GM12878 (cell line): Measurements from ENCODE around the gene GPC5. TPM values are rescaled to one million over a fixed set of nuclear protein-coding genes. Genes with fewer than 3 reads are reported as not detected.
"Not testable (repeated sequence)": the region's sequence is repeated elsewhere in the genome, so short reads cannot be mapped to it uniquely, and the experiment has no call there.

Experiments
- ATAC-seq: fragments of 200-7000 bp; cut with Tn5 transposase; 3 replicates; pipeline ENCODE4 v1.9.1; 2020; ENCODE audit warnings: mild to moderate bottlenecking, moderate library complexity
- BruUV-seq: library from RNA; stranded (reverse); fragments of 400-500 nt; replicated peaks from 2 replicates; lab custom pipeline; 2021; lab: Mats Ljungman, UMichigan
- CTCF ChIA-PET: fragments of 300-600 bp; sonication (Branson Sonifier 250); formaldehyde crosslinking; extraction: SDS; loops from one replicate; lab custom pipeline; 2021; ENCODE audit warnings: inconsistent platforms; lab: Yijun Ruan, JAX
- POLR2A ChIA-PET: fragments of 350-600 bp; formaldehyde crosslinking; extraction: SDS; loops from one replicate; lab custom pipeline; 2021; ENCODE audit warnings: inconsistent platforms; lab: Charles Lee
- RAD21 ChIA-PET: fragments of 300-600 bp; sonication (Branson Sonifier 250); formaldehyde crosslinking; loops from one replicate; lab custom pipeline; 2023; ENCODE audit warnings: antibody characterized with exemption; ENCODE audit not compliant: unreplicated experiment; lab: Charles Lee
- SMC1A ChIA-PET: fragments of 300-600 bp; sonication (Branson Sonifier 250); formaldehyde crosslinking; loops from one replicate; lab custom pipeline; 2023; ENCODE audit not compliant: unreplicated experiment, uncharacterized antibody; lab: Charles Lee
- DNase-seq: peaks from one replicate; pipeline ENCODE4 v3.0.0-alpha.2; 2011; ENCODE audit warnings: low read depth, low spot score
- FAIRE-seq: peaks from 3 replicates; lab custom pipeline; 2011; peaks lifted over from hg19 to GRCh38; lab: Jason Lieb, UNC
- H2AFZ ChIP-seq: 2 replicates; pipeline ENCODE4 v1.6.0; 2011; ENCODE audit warnings: low read depth, low read length, control low read depth; ENCODE audit not compliant: control insufficient read depth
- H3K27ac ChIP-seq: 2 replicates; pipeline ENCODE4 v1.5.1; 2011; ENCODE audit warnings: control low read depth; ENCODE audit not compliant: control insufficient read depth, insufficient read depth
- H3K27me3 ChIP-seq, 2 experiments: replicated peaks in 1 of 2; 2 replicates each; pipeline versions ENCODE4 v1.6.0 to v1.6.1; 2011; ENCODE audit warnings: low read length in 1 of 2; ENCODE audit not compliant: control insufficient read depth in 2 of 2, insufficient read depth in 2 of 2
- H3K36me3 ChIP-seq, 2 experiments: 2 replicates each; pipeline ENCODE4 v1.5.1; 2011; ENCODE audit warnings: low read length in 1 of 2; ENCODE audit not compliant: control insufficient read depth in 2 of 2, insufficient read depth in 2 of 2
- H3K4me1 ChIP-seq: 2 replicates; pipeline ENCODE4 v1.6.1; 2011; ENCODE audit warnings: mild to moderate bottlenecking, low read length, moderate library complexity, mixed read lengths; ENCODE audit not compliant: control insufficient read depth, insufficient read depth
- H3K4me2 ChIP-seq: 2 replicates; pipeline ENCODE4 v1.6.0; 2011; ENCODE audit warnings: control low read depth; ENCODE audit not compliant: control insufficient read depth, insufficient read depth
- H3K4me3 ChIP-seq: fragments of 200-600 bp; sonication (generic); 2 replicates; pipeline ENCODE4 v1.5.1; 2016
- H3K79me2 ChIP-seq: 2 replicates; pipeline ENCODE4 v1.6.0; 2011; ENCODE audit warnings: low read length; ENCODE audit not compliant: control insufficient read depth, insufficient read depth
- H3K9ac ChIP-seq: 2 replicates; pipeline ENCODE4 v1.8.0; 2011; ENCODE audit warnings: low read length, control low read depth, mixed read lengths; ENCODE audit not compliant: control insufficient read depth, insufficient read depth
- H3K9me3 ChIP-seq: replicated peaks from 3 replicates; pipeline ENCODE4 v1.5.1; 2011; ENCODE audit warnings: mild to moderate bottlenecking, low read length; ENCODE audit not compliant: control insufficient read depth, insufficient read depth
- H4K20me1 ChIP-seq: 2 replicates; pipeline ENCODE4 v1.6.0; 2011; ENCODE audit not compliant: control insufficient read depth, insufficient read depth
- CBX5 ChIP-seq: sonication (generic); IDR thresholded peaks from 2 replicates; pipeline ENCODE4 v1.6.1; 2016; ENCODE audit warnings: low read depth, moderate library complexity, mild to moderate bottlenecking, inconsistent platforms
- ESRRA ChIP-seq: IDR thresholded peaks from 2 replicates; pipeline ENCODE4 v1.6.1; 2012; ENCODE audit warnings: mild to moderate bottlenecking, low read length, improper control_type of control experiment
- ETV6 ChIP-seq, 2 experiments: fragments of 450-650 bp in 1 of 2; IDR thresholded peaks in 1 of 2; conservative IDR thresholded peaks in 1 of 2; 2 replicates each; pipeline ENCODE4 v1.6.1; 2014; ENCODE audit warnings: antibody characterized with exemption in 1 of 2, borderline replicate concordance in 1 of 2, low read depth in 1 of 2, mild to moderate bottlenecking in 1 of 2, moderate library complexity in 1 of 2
- NFYB ChIP-seq: IDR thresholded peaks from 2 replicates; pipeline ENCODE4 v1.6.1; 2011; ENCODE audit warnings: low read depth, mild to moderate bottlenecking, low read length, improper control_type of control experiment, moderate library complexity; ENCODE audit not compliant: insufficient read depth
- RAD51 ChIP-seq: fragments of 450-650 bp; IDR thresholded peaks from 2 replicates; pipeline ENCODE4 v1.6.1; 2016; ENCODE audit warnings: moderate library complexity, mild to moderate bottlenecking, inconsistent platforms
- RUNX3 ChIP-seq: IDR thresholded peaks from 2 replicates; pipeline ENCODE4 v1.6.1; 2012; ENCODE audit warnings: low read length, inconsistent platforms
- WGBS: methylation state at CpG from one replicate; pipeline ENCODE4 v1.1.6; 2016; ENCODE audit warnings: low lambda C conversion rate; ENCODE audit not compliant: insufficient replicate concordance, insufficient coverage; ENCODE audit errors: missing lambda C conversion rate; 5-methylcytosine and 5-hydroxymethylcytosine counted together
- in situ Hi-C: fragments of 300-500 bp; cut with MboI; formaldehyde crosslinking; loops from 9 replicates; pipeline ENCODE4 v1.14.3; 2018; ENCODE audit warnings: mixed read lengths
- intact Hi-C: fragments of 100-400 bp; cut with micrococcal nuclease; formaldehyde crosslinking; loops from one replicate; pipeline ENCODE4 v1.14.2; 2022; ENCODE audit not compliant: unreplicated experiment
- polyA plus RNA-seq, 11 experiments: library from polyadenylated mRNA; depleted of rRNA in 4 of 11; unstranded in 6 of 11; stranded (reverse) in 5 of 11; fragments of >200 nt; fragmentation: Nextera tagmentation in 4 of 11; fragmentation: Illumina TruSeq in 1 of 11; extraction: Ambion mirVana in 4 of 11; extraction: Trizol in 1 of 11; gene quantifications; 1 replicate in 1 of 11; 2 replicates in 10 of 11; pipeline versions ENCODE4 v1.2.1 to v1.2.3, GENCODE V29; 2011 to 2016; ENCODE audit warnings: inconsistent platforms in 2 of 11, missing spikeins in 2 of 11, low read depth in 1 of 11
- total RNA-seq, 4 experiments: library from RNA; depleted of rRNA in 3 of 4; stranded (reverse); fragments of >200 nt in 3 of 4; fragmentation: Illumina TruSeq in 1 of 4; extraction: Trizol in 1 of 4; gene quantifications; 2 replicates each; pipeline versions ENCODE4 v1.2.1 to v1.2.3, GENCODE V29; 2013 to 2021
- TF ChIP-seq, protein P1 (sequence below): IDR thresholded peaks from 2 replicates; pipeline ENCODE4 v1.6.1; 2011; ENCODE audit warnings: low read depth, low read length, improper control_type of control experiment, borderline replicate concordance

Gene GPC5
- total and polyA plus RNA-seq, 10 of the 15 experiments (the other 5 are each of a cell fraction or from before 2014, with no cell fraction given): 0.05 to 0.87 (median 0.44) TPM; not detected in 1

DNA sequence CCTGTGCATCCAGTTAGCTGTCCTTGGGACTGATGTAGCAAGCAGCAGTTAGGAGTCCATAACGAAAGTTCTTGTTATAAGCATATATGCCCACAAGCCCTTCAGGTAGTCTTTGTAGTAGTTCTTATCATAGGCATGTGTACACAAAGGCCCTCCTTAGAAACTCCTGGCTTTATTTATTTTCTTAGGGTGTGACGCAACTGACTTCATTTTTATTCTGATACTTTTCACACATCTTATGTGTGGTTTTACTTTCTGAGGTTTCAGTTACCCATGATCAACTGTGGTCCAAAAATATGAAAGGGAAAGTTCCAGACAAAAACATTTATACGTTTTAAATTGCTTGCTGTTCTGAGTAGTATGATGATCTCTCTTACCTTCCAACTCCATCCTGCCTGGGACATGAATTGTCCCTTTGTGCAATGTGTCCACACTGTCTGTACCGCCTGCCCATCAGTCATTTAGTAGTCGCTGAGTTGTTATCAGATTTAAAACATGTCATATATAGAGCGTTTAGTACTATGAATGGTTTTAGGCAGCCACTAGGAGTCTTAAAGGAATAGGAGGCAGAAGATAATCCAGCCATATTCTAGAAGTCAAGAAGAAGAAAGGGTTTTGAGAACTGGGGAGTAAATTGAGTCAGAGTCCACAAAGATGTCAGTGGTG lies 19.4 kb downstream of the GPC5 start:
- no TSS peak for BruUV-seq
- Histone ChIP-seq H3K4me2 (no peak overlapping the region), H3K36me3 (no peaks in the 10 kb centered on the region), H2AFZ (no peak overlapping the region), H3K4me3 (no peak overlapping the region), H3K9me3 (no peaks in the 10 kb centered on the region), H4K20me1 (no peaks in the 10 kb centered on the region), H3K27ac (no peak overlapping the region), H3K79me2 (no peaks in the 10 kb centered on the region), H3K4me1 (0 out of 2 replicates have a peak, but pooled peaks cover 2% of the 10 kb centered on the region), H3K27me3 (no peaks in the 10 kb centered on the region), H3K9ac (no peak overlapping the region)
- DNase-seq: no peak
- peak; percentile 58 for ATAC-seq
- ChIA-PET POLR2A (no interaction called here), RAD21 (no interaction called here), SMC1A (no interaction called here), CTCF (no interaction called here)
- in situ Hi-C loops (no loop called here), intact Hi-C loops (no loop called here)
- FAIRE-seq: no peak
- 36% methylated on average over 6 of the region's 6 CpGs for WGBS
- peak; percentile 47; the same call in 1 of the 2 replicates for TF ChIP-seq RUNX3
- TF ChIP-seq NFYB: no peak
- TF ChIP-seq RAD51: no peak
- no peak for TF ChIP-seq ESRRA

DNA sequence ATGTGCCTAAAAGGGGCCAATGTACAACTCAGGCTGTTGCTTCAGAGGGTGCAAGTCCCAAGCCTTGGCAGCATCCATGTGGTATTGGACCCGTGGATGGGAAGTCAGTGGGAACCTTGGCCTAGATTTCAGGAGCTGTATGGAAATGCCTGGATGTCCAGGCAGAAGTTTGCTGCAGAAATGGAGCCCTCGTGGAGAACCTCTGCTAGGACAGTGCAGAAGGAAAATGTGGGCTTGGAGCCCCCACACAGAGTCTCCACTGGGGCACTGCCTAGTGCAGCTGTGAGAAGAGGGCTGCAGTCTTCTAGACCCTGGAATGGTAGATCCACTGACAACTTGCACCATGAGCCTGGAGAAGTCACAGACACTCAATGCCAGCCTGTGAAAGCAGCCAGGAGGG lies 28.5 kb downstream of the GPC5 start:
- no peaks in the 10 kb centered on the region for H4K20me1 ChIP-seq
- H3K36me3 ChIP-seq: no peaks in the 10 kb centered on the region
- H3K27ac ChIP-seq: no peak overlapping the region
- no peaks in the 10 kb centered on the region; the same call in 2 of the 3 replicates for H3K9me3 ChIP-seq
- no peak overlapping the region for H3K4me3 ChIP-seq
- TF ChIP-seq ETV6 (conservative IDR thresholded peaks at IDR 0.05 in 1 of 2, IDR thresholded peaks at IDR 0.05 in 1 of 2; ENCODE audit: borderline replicate concordance in 1 of 2, low read depth in 1 of 2): no peak
- TF ChIP-seq CBX5: peak; percentile 79; the same call in 1 of the 2 replicates
- TF ChIP-seq, protein P1, sequence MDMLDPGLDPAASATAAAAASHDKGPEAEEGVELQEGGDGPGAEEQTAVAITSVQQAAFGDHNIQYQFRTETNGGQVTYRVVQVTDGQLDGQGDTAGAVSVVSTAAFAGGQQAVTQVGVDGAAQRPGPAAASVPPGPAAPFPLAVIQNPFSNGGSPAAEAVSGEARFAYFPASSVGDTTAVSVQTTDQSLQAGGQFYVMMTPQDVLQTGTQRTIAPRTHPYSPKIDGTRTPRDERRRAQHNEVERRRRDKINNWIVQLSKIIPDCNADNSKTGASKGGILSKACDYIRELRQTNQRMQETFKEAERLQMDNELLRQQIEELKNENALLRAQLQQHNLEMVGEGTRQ: no peak
- H3K4me1 ChIP-seq: no peaks in the 10 kb centered on the region
- no peak overlapping the region for H3K9ac ChIP-seq
- H3K27me3 ChIP-seq: no peaks in the 10 kb centered on the region
- no peak for ATAC-seq
- no TSS peak for BruUV-seq
- ChIA-PET SMC1A (interaction anchor here (0.7 kb wide), 1 partner anchor 759 kb away, joined by 3 read pairs; no protein-coding TSS in a partner anchor), POLR2A (no interaction called here), RAD21 (no interaction called here), CTCF (no interaction called here)
- no peaks in the 10 kb centered on the region for H3K79me2 ChIP-seq
- no peak for FAIRE-seq
- 0% methylated on average over 2 of the region's 2 CpGs for WGBS
- in situ Hi-C loops: no loop called here
- H3K4me2 ChIP-seq: no peak overlapping the region
- intact Hi-C loops: no loop called here
- H2AFZ ChIP-seq: no peak overlapping the region
- no peak for DNase-seq

DNA sequence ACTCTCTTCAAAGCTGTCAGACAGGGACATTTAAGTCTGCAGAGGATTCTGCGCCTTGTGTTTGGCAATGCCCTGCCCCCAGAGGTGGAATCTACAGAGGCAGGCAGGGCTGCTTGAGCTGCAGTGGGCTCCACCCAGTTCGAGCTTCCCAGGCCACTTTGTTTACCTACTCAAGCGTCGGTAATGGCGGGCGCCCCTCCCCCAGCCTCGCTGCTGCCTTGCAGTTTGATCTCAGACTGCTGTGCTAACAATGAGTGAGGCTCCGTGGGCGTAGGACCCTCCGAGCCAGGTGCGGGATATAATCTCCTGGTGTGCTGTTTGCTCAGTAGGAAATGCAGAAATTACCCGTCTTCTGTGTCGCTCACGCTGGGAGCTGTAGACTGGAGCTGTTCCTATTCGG lies 40.3 kb downstream of the GPC5 start:
- H2AFZ ChIP-seq, H3K9ac ChIP-seq, SMC1A ChIA-PET, POLR2A ChIA-PET, H3K4me3 ChIP-seq, BruUV-seq, H3K27ac ChIP-seq, FAIRE-seq, H3K4me2 ChIP-seq, H4K20me1 ChIP-seq, intact Hi-C loops, H3K4me1 ChIP-seq, H3K27me3 ChIP-seq, in situ Hi-C loops, H3K79me2 ChIP-seq, ATAC-seq, H3K9me3 ChIP-seq, RAD21 ChIA-PET, H3K36me3 ChIP-seq, DNase-seq: not testable (repeated sequence)
- CTCF ChIA-PET: interaction anchor here (0.7 kb wide), 1 partner anchor 32 kb away, joined by 3 read pairs; no protein-coding TSS in a partner anchor
- WGBS: 59% methylated on average over 15 of the region's 15 CpGs
